ENCODE measurements around the gene PLCB2. TPM values are rescaled to one million over a fixed set of nuclear protein-coding genes. Genes with fewer than 3 reads are reported as not detected.

The PLCB2 gene
- total and polyA plus RNA-seq, 2 experiments from 2014 or later = 9.5 to 13.8 TPM

DNA sequence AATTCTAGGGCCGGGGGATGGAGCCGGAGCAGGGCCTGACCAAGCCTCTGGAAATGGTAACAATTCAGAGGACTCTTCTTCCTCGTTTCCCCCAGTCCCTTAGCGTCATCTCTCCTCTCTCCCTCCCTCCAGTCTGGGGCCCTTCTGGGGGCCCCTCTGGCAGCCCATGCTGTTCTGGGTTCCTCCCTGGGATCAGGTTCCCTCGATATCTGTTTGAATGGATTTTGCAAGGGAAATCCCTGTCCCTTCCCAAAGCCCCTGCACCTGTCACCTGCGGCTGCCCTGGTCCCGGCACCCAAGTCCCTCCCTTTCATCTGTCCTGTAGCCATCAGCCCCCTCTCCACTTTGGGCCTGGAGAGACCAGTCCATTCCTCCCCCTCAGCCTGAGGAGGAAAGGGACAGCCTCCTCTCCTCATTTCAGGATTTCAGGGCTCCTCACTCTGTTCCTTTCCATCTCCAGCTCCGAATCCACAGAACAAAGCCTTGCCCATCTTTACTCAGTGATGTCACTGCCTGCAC is 1.7 kb upstream of the PLCB2 start (continued):
- TF ChIP-seq, protein P1, sequence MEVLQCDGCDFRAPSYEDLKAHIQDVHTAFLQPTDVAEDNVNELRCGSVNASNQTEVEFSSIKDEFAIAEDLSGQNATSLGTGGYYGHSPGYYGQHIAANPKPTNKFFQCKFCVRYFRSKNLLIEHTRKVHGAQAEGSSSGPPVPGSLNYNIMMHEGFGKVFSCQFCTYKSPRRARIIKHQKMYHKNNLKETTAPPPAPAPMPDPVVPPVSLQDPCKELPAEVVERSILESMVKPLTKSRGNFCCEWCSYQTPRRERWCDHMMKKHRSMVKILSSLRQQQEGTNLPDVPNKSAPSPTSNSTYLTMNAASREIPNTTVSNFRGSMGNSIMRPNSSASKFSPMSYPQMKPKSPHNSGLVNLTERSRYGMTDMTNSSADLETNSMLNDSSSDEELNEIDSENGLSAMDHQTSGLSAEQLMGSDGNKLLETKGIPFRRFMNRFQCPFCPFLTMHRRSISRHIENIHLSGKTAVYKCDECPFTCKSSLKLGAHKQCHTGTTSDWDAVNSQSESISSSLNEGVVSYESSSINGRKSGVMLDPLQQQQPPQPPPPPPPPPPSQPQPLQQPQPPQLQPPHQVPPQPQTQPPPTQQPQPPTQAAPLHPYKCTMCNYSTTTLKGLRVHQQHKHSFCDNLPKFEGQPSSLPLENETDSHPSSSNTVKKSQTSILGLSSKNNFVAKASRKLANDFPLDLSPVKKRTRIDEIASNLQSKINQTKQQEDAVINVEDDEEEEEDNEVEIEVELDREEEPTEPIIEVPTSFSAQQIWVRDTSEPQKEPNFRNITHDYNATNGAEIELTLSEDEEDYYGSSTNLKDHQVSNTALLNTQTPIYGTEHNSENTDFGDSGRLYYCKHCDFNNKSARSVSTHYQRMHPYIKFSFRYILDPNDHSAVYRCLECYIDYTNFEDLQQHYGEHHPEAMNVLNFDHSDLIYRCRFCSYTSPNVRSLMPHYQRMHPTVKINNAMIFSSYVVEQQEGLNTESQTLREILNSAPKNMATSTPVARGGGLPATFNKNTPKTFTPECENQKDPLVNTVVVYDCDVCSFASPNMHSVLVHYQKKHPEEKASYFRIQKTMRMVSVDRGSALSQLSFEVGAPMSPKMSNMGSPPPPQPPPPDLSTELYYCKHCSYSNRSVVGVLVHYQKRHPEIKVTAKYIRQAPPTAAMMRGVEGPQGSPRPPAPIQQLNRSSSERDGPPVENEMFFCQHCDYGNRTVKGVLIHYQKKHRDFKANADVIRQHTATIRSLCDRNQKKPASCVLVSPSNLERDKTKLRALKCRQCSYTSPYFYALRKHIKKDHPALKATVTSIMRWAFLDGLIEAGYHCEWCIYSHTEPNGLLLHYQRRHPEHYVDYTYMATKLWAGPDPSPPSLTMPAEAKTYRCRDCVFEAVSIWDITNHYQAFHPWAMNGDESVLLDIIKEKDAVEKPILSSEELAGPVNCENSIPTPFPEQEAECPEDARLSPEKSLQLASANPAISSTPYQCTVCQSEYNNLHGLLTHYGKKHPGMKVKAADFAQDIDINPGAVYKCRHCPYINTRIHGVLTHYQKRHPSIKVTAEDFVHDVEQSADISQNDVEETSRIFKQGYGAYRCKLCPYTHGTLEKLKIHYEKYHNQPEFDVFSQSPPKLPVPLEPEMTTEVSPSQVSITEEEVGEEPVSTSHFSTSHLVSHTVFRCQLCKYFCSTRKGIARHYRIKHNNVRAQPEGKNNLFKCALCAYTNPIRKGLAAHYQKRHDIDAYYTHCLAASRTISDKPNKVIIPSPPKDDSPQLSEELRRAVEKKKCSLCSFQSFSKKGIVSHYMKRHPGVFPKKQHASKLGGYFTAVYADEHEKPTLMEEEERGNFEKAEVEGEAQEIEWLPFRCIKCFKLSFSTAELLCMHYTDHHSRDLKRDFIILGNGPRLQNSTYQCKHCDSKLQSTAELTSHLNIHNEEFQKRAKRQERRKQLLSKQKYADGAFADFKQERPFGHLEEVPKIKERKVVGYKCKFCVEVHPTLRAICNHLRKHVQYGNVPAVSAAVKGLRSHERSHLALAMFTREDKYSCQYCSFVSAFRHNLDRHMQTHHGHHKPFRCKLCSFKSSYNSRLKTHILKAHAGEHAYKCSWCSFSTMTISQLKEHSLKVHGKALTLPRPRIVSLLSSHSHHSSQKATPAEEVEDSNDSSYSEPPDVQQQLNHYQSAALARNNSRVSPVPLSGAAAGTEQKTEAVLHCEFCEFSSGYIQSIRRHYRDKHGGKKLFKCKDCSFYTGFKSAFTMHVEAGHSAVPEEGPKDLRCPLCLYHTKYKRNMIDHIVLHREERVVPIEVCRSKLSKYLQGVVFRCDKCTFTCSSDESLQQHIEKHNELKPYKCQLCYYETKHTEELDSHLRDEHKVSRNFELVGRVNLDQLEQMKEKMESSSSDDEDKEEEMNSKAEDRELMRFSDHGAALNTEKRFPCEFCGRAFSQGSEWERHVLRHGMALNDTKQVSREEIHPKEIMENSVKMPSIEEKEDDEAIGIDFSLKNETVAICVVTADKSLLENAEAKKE (CRISPR knock-in tag; IDR thresholded peaks at IDR 0.05) = no peak
- TF ChIP-seq EZH2phosphoT487 (IDR thresholded peaks at IDR 0.05; ENCODE audit: unreplicated experiment) = no peak
- no peak for TF ChIP-seq STAT1 (IDR thresholded peaks at IDR 0.05; ENCODE audit: unreplicated experiment)
- no peak for TF ChIP-seq EZH2 (IDR thresholded peaks at IDR 0.05; ENCODE audit: low read depth, unreplicated experiment)
- no peak for TF ChIP-seq JUNB (IDR thresholded peaks at IDR 0.05; ENCODE audit: unreplicated experiment)
- TF ChIP-seq ZNF331 (CRISPR knock-in tag; IDR thresholded peaks at IDR 0.05; ENCODE audit: low read depth) = no peak

DNA sequence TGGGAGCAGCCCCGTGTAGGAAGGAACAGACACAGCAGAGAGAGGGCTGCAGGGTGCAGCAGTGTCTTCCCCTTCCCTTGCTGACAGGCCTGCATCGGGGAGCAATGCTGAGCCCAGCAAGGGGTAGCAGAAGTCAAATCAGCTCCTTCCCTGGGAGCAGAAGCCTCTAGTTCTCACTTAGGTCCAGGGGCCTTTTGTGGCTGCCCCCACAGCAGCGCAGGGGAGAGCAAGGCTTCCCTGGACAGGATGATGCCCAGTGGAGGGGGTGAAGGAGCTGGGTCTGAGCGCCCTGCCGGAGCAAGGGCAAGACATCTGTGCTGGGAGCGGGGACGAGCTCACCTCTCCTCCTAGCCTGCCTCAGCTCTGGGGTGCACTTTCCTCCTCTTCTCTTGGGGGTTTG is 827 bp downstream of the PLCB2 start:
- Mint-ChIP-seq H3K4me1 (peaks cover 33% of the 10 kb centered on the region), H3K27ac (no peak overlapping the region), H3K27me3 (ENCODE audit: insufficient read depth, low read depth, poor library complexity) (peaks cover 27% of the 10 kb centered on the region), H3K9me3 (no peaks in the 10 kb centered on the region; the same call in 2 of the 3 replicates), H3K4me3 (no peak overlapping the region), H3K36me3 (ENCODE audit: low read depth) (no peaks in the 10 kb centered on the region)
- 0 out of 2 replicates have a peak, but pooled peaks cover 5% of the 10 kb centered on the region for H3F3A ChIP-seq (replicated peaks; ENCODE audit: low read depth)
- peak; percentile 14 for ATAC-seq
- H3K27me3 ChIP-seq (ENCODE audit: insufficient read depth) = peaks cover 3% of the 10 kb centered on the region; the same call in 1 of the 2 replicates
- H2AFZ ChIP-seq = peak overlapping the region; percentile 66; the same call in 1 of the 2 replicates
- no peaks in the 10 kb centered on the region for H4K20me1 ChIP-seq (replicated peaks; ENCODE audit: insufficient read depth)
- peaks cover 30% of the 10 kb centered on the region for H3K4me1 ChIP-seq (ENCODE audit: insufficient read depth)
- H3K4me2 ChIP-seq = peak overlapping the region; percentile 73; the same call in 1 of the 2 replicates
- H3K4me3 ChIP-seq = no peak overlapping the region; the same call in 1 of the 2 replicates
- no peaks in the 10 kb centered on the region for H3K9me2 ChIP-seq (ENCODE audit: insufficient read depth)
- H3K27ac ChIP-seq (ENCODE audit: low read depth) = no peak overlapping the region
- TF ChIP-seq POLR2AphosphoS5 (IDR thresholded peaks at IDR 0.05; ENCODE audit: low read depth) = no peak
- TF ChIP-seq STAT1 (IDR thresholded peaks at IDR 0.05; ENCODE audit: unreplicated experiment) = no peak
- TF ChIP-seq ZNF114 (CRISPR knock-in tag; IDR thresholded peaks at IDR 0.05) = no peak
- TF ChIP-seq NANOG (IDR thresholded peaks at IDR 0.05; ENCODE audit: borderline replicate concordance) = no peak
- no peak for TF ChIP-seq EZH2 (IDR thresholded peaks at IDR 0.05; ENCODE audit: low read depth, unreplicated experiment)
- TF ChIP-seq CREB1 (CRISPR knock-in tag; IDR thresholded peaks at IDR 0.05; ENCODE audit: low read depth) = no peak
- no peak for TF ChIP-seq JUNB (IDR thresholded peaks at IDR 0.05; ENCODE audit: unreplicated experiment)
- TF ChIP-seq, protein P2, sequence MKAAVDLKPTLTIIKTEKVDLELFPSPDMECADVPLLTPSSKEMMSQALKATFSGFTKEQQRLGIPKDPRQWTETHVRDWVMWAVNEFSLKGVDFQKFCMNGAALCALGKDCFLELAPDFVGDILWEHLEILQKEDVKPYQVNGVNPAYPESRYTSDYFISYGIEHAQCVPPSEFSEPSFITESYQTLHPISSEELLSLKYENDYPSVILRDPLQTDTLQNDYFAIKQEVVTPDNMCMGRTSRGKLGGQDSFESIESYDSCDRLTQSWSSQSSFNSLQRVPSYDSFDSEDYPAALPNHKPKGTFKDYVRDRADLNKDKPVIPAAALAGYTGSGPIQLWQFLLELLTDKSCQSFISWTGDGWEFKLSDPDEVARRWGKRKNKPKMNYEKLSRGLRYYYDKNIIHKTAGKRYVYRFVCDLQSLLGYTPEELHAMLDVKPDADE (IDR thresholded peaks at IDR 0.05) = no peak
- TF ChIP-seq, protein P3, sequence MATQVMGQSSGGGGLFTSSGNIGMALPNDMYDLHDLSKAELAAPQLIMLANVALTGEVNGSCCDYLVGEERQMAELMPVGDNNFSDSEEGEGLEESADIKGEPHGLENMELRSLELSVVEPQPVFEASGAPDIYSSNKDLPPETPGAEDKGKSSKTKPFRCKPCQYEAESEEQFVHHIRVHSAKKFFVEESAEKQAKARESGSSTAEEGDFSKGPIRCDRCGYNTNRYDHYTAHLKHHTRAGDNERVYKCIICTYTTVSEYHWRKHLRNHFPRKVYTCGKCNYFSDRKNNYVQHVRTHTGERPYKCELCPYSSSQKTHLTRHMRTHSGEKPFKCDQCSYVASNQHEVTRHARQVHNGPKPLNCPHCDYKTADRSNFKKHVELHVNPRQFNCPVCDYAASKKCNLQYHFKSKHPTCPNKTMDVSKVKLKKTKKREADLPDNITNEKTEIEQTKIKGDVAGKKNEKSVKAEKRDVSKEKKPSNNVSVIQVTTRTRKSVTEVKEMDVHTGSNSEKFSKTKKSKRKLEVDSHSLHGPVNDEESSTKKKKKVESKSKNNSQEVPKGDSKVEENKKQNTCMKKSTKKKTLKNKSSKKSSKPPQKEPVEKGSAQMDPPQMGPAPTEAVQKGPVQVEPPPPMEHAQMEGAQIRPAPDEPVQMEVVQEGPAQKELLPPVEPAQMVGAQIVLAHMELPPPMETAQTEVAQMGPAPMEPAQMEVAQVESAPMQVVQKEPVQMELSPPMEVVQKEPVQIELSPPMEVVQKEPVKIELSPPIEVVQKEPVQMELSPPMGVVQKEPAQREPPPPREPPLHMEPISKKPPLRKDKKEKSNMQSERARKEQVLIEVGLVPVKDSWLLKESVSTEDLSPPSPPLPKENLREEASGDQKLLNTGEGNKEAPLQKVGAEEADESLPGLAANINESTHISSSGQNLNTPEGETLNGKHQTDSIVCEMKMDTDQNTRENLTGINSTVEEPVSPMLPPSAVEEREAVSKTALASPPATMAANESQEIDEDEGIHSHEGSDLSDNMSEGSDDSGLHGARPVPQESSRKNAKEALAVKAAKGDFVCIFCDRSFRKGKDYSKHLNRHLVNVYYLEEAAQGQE (IDR thresholded peaks at IDR 0.05; ENCODE audit: unreplicated experiment) = no peak
- TF ChIP-seq, protein P4, sequence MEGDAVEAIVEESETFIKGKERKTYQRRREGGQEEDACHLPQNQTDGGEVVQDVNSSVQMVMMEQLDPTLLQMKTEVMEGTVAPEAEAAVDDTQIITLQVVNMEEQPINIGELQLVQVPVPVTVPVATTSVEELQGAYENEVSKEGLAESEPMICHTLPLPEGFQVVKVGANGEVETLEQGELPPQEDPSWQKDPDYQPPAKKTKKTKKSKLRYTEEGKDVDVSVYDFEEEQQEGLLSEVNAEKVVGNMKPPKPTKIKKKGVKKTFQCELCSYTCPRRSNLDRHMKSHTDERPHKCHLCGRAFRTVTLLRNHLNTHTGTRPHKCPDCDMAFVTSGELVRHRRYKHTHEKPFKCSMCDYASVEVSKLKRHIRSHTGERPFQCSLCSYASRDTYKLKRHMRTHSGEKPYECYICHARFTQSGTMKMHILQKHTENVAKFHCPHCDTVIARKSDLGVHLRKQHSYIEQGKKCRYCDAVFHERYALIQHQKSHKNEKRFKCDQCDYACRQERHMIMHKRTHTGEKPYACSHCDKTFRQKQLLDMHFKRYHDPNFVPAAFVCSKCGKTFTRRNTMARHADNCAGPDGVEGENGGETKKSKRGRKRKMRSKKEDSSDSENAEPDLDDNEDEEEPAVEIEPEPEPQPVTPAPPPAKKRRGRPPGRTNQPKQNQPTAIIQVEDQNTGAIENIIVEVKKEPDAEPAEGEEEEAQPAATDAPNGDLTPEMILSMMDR (conservative IDR thresholded peaks at IDR 0.05; ENCODE audit: low read depth in 2 of 2) = no peak
- no peaks in the 10 kb centered on the region for H3K36me3 ChIP-seq (ENCODE audit: insufficient read depth)
- H3K79me2 ChIP-seq (replicated peaks; ENCODE audit: insufficient read depth) = no peaks in the 10 kb centered on the region
- no peak for DNase-seq (ENCODE audit: low spot score)

All from GM23338 (cell line).